AG08396 (cell line): Measurements from ENCODE around the gene SLC1A4.
"Not testable (repeated sequence)": the region's sequence is repeated elsewhere in the genome, so short reads cannot be mapped to it uniquely, and the experiment has no call there.

ENCODE experiments used
- DNase-seq: peaks from one replicate; pipeline ENCODE4 v3.0.0; 2012; ENCODE audit warnings: low spot score, mixed read lengths

Gene SLC1A4

GRCh38 chr2:64989126-64989981 lies at the start of gene SLC1A4:
TSS of gene SLC1A4 (plus strand) at chr2:64989399. CDS start at chr2:64989644, 245 bp downstream.
- DNase-seq: peak; percentile 96

DNA sequence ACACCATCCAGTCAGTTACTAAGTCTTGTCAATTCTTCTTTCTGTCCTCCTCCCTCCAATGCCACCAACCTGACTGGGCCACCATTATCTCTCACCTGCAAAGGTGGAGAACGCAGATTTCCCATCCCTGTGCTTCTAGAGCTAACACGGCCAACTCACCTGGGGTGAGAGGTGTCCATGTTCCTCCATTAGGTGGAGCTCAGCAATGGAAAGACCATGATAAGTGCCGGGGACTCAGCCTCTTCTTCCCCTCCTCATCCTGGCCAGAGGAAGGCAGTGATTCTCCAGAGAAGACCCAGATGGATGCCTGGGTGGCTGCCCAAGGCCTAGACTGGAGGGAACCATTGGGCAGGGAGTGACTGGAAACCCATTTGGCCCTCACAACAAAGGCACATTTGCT lies 48.1 kb upstream of the SLC1A4 start:
- DNase-seq: no peak

GRCh38 chr2:64941801-64942200 lies 47.4 kb upstream of the SLC1A4 start:
- no peak for DNase-seq

- DNase-seq: no peak
Observed at GRCh38 chr2:64942693-64943092, 46.5 kb upstream of the SLC1A4 start.

GRCh38 chr2:64943387-64944150 lies 45.6 kb upstream of the SLC1A4 start:
- DNase-seq: no peak

DNA sequence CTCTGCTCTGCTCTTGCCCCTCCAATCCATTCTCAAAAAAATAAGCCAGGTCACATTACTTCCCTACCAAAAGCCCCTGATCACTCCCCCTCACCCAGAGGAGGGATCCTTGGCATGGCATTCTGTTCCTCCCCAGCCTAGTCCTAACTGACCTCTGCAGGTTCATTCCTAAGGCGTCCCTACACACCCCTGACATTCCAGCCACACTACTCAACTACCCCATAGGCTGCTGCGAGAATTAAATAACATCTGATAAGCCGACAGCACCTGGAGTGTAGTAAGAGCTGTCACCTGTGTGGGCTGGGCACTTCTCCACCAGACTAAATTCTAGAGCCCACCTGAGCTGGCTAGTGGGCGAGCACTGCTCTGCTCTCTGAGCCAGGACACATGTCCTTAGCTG lies 44.7 kb upstream of the SLC1A4 start:
- no peak for DNase-seq

DNA sequence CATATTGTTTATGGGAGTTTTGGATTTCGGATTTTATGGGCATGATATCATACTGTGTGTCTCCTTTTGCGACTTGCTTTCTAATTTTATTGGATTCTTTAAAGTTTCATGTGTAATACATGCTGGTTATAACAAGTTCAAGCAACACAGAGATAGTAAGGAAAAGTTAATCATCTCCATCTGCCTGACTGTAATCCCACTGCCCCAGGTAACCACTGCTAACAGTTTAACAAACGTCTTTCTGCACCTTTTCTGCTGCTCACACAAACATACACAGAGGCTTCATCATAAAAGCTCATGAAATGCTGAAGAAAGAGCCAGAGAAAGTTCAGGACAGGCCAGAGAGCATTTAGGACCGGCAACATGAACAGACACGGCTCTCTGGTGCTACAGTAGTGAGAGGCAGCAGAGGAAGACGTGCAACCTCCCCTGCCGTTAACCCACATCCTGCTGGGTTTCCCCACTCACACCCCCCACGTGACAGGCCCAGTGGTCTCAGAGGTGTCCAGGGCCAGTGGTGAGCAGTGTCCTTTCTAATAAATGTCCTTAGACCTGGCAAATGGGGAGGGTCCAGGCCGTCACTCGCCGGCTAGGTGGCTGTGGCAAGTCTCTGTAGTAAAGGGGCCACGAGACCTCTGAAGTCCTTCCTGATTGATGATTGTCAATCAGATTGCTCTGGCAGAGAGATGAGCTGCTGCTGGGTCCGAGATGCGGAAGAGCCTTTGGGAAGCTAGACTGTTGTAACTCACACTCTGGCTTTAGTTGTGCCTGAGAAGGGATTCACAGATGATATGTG lies 43.0 kb upstream of the SLC1A4 start:
- DNase-seq: no peak

DNA sequence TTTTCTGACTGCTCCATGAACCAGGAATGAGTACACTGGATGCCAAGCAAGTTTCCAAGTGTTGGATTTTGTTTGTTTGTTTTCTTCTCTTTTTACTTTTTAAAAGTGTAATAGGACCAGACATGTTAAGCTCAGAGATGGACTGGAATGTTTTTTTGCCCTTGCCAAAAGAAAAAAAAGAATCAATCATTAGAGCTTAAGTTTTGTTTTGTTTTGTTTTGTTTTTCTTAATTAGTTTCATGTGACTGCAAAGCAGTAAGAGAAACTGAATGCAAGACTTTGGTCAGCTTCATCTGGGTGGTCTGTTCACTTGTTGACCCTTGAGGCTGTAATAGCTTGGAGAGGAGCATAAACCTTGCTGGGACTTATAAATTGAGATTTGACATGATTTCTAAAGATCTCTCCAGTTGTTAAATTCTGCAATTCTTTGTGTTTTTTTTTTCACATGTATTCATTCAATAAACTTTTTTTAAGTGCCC lies 42.4 kb upstream of the SLC1A4 start:
- no peak for DNase-seq

GRCh38 chr2:64947885-64948284 lies 41.3 kb upstream of the SLC1A4 start:
- no peak for DNase-seq

DNA sequence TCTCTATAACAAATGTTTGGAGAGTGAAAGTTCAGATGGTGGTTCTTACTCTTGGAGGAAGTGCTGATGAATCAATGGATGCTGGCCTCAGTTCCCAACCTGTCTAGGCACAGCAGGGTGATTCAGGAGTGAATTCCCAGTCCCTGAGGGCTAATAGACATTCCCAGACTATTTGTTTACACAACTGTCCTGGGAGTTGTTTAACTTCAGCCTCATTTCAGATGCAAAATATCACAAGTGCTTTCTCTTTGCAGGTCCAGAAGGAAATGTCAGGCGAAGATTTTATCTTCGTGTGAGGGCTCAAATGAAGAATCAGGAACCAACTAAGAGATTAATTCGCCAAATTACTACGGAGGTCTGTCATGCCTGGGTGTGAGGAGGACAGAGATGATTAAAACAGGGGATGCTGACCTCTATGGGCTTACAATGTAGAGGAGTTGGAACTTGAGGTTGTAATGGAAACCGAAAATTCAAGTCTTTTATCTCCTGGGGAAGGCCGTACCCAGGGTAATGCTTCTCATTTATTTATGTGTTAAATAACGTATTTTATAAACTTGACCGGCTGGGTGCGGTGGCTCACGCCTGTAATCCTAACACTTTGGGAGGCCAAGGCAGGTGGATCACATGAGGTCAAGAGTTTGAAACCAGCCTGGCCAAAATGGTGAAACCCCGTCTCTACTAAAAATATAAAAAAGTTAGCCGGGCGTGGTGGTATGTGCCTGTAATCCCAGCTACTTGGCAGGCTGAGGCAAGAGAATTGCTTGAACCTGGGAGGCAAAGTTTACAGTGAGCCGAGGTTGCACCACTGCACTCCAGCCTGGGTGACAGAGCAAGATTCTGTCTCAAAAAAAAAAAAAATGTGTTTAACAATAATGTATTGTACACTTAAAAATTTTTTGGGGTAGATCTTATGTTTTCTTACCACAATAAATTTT lies 38.7 kb upstream of the SLC1A4 start:
- DNase-seq: no peak

GRCh38 chr2:64951306-64951953 lies 37.8 kb upstream of the SLC1A4 start:
- no peak for DNase-seq

- no peak for DNase-seq
Observed at GRCh38 chr2:64952096-64952495, 37.1 kb upstream of the SLC1A4 start.

GRCh38 chr2:64952511-64953482 lies 36.4 kb upstream of the SLC1A4 start:
- peak; percentile 61 for DNase-seq

- DNase-seq: no peak
Observed at GRCh38 chr2:64955467-64955866, 33.7 kb upstream of the SLC1A4 start.

- no peak for DNase-seq
Observed at GRCh38 chr2:64957109-64957903, 31.9 kb upstream of the SLC1A4 start.

DNA sequence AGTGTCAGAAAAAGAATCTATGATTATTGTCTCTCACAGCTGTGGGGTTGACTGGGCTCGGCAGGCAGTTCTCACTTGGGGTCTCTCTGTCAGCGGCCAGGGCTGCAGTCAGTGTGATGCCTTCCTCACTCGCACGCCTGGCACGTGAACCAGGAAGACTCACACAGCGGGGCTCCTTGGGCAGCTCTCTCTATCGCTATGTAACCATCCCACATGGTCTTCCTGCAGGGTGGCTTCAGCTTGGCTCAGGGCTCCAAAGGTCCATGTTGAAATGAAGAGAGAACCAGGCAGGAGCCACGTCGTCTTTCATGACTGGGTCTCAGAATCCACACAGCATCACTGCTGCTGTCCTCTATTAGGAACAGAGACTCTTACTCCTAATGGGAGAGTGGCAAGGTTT lies 30.6 kb upstream of the SLC1A4 start:
- DNase-seq: no peak

DNA sequence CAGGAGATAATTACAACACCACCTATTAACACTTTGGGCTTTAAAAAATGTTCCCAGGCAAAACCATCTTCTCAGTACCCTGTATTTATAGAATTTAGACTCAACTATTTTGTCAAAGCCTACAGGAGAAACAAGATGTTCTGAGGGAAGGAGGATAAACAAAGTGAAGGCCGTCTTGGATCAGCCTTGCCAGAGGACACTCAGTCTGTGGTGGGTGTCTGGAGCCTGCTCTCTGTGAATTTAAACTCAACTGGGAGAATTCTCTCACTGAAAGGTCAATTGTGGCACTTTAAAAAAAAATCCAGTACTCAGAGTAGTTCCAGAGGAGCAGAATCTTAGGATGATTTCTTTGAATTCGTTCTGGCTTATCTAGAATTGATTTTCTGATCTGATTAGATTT lies 28.4 kb upstream of the SLC1A4 start:
- no peak for DNase-seq

- DNase-seq: not testable (repeated sequence)
Observed at GRCh38 chr2:64963138-64963537, 26.1 kb upstream of the SLC1A4 start.

DNA sequence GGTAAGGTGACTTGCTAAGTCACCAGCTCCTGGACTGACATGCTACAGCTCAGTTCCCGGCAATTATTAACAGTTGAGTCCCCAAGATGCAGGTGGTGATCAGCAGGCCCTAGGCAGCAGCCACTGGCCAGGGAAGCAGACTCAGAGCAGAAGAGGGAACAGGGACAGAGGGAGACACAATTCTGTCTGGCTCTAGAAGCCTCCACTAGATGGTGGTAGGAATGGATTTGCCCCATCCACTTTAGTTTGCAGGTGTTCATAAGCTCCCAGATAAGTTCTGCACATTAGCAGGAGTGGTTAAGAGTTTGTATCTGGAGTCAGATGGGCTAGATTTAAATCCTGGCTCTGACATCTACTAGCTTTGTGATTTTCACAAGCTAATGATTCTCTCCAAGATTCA lies 25.5 kb upstream of the SLC1A4 start:
- DNase-seq: no peak
